Fibroblast of peridontal ligament (primary cell): ENCODE results near the gene GNAQ.
A peak's percentile ranks its signal among the peaks of the same experiment; 100 is the strongest.
"Not testable (repeated sequence)": the region's sequence is repeated elsewhere in the genome, so short reads cannot be mapped to it uniquely, and the experiment has no call there.

Experiments
- DNase-seq: peaks from one replicate; pipeline ENCODE4 v3.0.0-alpha.2; 2010; ENCODE audit errors: extremely low read depth

Gene GNAQ

DNA sequence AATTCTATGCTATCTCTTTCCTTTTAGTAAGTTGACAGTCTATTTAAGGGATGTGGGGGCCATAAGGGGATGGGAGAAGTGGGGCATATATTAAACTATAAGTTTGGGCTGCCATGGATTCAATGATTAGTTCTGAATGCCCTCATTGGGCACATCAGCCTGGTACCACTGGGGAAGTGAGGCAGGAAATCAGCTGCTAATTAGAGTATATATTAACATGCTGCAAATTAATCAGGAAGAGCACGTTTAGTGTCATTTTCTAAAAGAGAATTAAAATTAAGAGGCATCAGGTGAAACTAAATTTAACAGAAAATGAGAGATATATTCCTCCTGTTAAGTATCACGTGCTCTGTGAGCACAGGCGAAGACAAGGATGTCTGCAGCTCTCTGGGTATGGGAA lies 260.4 kb downstream of the GNAQ start:
- DNase-seq = no peak

DNA sequence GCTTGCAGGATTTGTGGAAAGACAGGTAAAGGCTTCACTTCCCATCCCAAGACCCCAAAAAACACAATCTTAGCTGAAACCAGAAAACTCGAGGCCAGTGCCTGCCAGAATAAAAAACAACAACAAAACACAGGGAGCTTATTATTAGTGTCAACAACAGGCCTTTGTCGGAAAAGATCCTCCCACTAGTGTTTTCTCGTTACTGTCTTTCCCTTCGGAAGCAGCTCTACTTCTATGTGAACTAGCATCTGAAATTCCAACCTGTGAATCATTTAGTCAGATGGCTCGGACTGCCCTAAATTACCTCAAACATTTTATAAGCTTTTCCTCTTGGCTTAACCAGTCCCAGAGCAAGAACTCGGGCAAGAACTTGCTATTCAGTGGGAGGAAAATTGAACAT lies 261.3 kb downstream of the GNAQ start:
- peak; percentile 36 for DNase-seq

DNA sequence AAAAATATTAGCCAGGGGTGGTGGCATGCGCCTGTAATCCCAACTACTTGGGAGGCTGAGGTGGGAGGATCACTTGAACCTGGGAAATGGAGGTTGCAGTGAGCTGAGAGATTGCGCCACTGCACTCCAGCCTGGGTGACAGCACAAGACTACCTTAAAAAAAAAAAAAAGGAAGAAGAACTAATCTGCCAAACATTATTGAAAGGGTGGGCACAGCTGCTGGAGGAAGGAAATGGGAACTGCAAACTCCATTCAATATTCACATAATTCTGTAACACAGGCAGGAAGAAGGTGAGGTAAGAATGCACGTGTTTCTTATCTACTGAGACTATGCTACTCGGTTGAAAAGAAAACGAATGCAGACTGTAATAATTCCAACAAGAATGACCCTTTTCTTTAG lies 262.4 kb downstream of the GNAQ start:
- no peak for DNase-seq

DNA sequence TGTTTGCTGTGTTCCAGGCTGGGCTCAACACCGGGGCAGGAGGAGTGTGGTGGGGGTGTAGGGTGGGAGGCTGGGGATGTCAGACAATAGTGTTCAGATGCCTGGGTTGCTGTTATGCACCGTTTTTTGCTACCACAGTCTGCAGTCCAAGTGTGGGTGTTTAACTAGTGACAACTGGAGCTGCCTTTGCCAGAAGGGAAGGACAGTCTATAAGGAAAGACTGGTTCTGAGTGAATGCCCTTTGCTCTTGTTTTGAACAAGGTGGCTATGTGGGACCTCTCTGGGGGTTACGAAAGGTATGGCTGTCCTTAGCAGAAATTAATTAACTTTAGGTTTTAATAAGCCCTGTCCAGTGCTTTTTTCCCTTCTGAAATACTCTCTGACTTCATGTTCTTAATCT lies 265.0 kb downstream of the GNAQ start:
- no peak for DNase-seq

DNA sequence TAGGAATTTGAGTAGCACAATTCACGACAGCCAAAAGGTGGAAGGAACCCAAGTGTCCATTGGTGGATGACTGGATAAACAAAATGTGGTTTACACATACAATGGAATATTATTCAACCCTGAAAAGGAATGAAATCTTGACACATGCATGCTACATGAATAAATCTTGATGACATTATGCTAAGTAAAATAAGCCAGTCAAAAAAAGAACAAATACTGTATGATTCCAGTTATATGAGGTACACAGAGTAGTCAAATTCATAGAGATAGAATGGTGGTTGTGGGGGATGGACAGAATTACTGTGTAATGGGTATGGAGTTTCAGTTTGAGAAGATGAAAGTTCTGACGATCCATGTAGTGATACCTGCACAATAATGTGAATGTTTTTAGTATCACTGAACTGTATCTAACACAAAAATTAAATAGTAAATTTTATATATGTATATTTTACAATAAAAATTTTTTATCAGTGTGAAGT lies 265.8 kb downstream of the GNAQ start:
- no peak for DNase-seq

DNA sequence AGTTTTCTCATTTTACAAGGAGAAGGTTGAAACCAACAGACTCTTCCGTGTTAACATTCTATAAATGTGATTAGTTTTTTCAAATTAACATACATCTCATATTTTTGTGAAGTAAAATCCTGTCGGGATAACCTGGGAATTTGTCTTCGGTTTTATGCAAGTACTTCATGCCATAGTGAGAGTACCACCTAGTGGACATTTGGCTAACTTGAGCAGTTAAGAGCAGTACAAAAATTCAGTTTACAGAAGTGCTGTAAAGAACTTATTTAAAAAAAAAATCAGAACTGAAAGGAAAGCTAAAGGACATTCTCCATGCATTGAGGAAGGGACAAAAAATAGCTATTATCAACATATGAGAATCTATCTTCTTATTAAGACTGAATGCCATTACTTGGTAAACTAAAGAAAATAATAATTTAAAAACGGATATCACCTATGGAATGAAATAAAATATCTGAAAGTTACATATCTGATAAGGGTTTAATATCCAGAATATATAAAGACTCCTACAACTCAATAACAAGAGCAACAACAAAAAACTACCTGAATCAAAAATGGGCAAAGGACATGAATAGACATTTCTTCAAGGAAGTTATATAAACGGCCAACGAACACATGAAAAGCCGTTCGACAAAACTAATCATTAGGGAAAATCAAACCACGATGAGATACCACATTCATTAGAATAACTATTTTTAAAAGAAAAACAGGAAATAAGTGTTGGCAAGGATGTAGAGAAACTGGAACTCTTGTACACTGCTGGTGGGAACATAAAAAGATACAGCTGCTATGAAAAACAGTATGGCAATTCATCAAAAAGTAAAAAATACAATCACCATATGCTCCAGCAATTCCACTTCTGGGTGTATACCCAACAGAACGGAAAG lies 266.5 kb downstream of the GNAQ start:
- peak; percentile 85 for DNase-seq

DNA sequence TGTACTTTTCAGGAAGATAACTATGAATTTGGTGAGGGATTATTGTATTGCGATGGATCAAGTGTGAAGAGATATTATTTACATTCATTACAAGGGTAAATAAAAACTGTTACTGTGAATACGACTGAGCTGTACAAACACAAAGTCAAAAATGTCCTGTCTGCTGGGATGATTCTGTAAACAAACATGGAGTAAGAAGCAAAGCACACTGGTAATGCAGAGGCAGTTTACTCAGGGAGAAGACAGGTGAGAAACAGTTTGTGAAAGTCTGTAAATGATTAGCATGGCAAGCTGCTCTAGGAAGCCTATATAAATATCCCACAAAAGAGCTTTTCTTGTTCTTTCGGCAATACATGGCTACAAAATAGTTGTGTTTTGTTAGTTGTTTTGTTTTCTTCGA lies 268.0 kb downstream of the GNAQ start:
- no peak for DNase-seq

DNA sequence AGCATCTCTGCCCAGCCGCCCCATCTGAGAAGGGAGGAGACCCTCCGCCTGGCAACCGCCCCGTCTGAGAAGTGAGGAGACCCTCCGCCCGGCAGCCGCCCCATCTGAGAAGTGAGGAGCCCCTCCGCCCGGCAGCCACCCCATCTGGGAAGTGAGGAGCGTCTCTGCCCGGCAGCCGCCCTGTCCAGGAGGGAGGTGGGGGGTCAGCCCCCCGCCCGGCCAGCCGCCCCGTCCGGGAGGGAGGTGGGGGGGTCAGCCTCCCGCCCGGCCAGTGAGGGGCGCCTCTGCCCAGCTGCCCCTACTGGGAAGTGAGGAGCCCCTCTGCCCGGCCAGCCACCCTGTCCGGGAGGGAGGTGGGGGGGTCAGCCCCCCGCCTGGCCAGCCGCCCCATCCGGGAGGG lies 270.7 kb downstream of the GNAQ start:
- DNase-seq = not testable (repeated sequence)

DNA sequence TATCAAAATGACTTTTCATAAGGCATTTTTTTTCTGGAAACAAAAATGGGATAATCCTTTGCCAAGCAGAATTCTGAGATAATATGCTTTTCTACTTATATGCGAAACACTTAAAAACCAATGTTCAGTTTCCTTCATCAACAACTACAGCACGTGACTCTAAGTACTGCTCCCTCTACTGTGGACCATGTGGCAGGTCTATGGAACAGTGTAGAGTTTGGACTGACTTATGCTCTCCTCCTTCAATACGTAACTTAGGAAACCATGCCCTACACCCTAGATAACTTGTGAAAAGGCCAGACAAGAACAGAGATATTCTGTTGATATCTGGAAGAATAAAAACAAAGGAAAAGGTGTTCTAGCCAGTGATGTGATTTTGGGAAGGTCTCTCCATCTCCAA lies 272.2 kb downstream of the GNAQ start:
- DNase-seq = no peak

DNA sequence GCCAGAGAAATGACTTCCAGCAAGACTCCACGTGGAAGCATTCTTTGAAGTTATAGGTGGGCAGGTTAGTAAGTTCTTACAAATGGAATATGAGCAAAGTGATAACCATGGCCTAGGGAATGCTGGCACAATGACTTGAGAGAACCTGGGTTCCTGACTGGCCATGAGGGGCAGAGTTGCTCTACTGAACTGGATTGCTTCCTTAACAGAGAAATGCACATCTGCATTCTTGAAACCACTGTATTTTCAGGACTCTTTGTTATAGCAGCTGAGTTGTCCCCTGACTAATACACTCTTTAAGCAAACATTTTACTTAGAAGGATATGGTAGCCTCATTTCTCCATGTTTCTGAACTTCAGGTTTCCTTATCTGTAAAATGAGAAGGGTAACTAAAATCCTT lies 275.2 kb downstream of the GNAQ start:
- no peak for DNase-seq

DNA sequence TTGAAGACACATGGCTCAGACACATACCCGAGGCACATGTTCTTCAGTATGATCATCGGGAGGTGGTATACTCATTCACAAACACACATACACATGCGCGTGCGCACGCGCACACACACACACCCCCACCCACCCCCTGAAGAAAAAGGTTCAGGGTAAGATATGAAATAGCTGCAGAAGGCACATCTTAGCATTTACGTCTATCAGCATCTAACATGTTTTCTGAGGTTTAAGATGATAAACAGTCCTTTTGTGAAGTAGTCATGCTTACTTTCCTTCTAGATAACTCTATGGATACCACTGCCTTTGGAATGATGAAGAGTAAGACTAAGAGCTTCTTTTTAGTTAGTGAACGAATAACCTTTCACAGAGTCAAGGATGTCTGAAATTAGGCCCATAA lies 278.4 kb downstream of the GNAQ start:
- no peak for DNase-seq

DNA sequence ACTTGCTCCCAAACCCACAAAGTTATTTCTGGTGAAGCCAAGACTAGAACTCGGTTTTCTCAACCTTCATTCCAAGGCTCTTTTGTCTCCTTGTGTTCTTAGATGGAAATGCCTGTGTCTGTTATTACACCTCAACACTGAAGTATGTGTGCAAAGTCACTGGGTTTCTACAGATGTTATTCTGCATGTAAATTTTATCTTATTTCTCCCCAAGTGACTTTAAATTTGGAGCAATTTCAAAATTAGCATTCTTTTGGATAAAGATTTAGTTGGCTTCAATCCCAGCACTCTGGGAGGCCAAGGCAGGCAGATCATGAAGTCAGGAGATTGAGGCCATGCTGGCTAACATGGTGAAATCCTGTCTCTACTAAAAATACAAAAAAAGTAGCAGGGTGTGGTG lies 279.1 kb downstream of the GNAQ start:
- DNase-seq = peak; percentile 95

DNA sequence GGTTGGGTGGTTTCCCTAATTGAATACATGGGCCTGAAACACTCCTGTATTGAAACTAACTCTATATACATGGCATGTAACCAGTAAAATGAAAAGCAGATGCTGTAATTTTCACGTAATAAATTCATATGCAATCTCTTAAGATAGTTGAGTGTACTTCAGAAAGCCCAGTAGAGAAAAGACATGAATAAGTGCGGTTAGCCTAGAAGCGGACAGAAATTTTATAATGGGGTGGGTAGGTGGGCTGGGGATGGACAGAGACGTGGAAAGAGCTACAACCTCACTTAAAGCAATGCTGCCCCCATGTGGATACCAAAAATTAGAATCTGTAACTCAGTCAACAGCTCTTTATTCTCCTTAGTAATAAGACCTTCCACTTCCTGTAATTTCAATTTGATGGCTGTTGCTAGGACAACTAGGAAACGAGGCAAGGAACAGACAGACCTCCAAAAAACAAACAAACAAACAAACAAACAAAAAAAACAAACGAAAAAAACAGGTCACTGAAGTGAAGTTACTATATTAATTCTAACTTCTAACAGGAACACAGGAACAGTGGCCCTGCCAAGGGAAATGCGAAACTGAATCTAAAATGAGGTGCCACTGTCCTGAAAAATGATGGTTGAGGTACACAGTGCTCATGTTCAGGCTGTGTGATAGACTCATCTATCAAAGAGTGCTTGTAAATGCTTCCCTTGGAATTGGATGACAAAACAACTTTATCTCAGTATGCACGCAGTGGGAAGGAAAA lies 280.1 kb downstream of the GNAQ start:
- DNase-seq = peak; percentile 98

DNA sequence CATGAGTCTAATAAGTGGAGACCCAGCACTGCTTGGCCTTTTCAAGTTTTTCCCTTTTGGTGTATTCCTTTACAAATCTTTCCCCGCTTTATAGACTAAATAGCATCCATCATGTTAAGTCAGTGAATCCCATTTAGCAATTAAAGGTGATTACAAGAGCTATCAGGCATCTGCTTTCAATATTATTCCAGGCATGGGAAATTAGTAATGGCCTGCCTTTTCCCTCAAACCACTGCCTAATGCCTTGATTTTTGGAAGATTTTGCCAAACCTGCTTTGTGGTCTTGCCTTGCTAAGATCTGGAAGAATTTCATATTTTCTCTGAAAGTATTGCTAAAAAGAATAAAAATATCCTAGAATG lies 280.6 kb downstream of the GNAQ start:
- DNase-seq = no peak

DNA sequence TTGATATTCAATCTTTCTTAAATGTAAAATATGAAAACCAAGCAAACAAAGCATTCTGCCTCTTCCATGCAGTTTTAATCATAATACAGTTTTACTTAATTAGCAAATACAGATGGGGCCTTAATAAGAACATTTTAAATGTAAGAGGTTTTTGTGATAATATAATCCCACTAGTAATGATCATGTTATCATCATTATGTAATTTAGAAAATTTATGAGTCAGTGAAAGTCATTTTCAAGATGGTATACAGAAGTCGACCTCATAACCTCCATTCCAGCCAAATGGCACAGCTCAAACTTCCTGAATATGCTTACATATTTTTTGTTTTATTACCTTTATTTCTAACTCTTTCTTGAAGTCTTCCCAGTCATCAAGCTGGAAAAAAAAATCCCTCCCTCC lies 281.3 kb downstream of the GNAQ start:
- peak; percentile 57 for DNase-seq

DNA sequence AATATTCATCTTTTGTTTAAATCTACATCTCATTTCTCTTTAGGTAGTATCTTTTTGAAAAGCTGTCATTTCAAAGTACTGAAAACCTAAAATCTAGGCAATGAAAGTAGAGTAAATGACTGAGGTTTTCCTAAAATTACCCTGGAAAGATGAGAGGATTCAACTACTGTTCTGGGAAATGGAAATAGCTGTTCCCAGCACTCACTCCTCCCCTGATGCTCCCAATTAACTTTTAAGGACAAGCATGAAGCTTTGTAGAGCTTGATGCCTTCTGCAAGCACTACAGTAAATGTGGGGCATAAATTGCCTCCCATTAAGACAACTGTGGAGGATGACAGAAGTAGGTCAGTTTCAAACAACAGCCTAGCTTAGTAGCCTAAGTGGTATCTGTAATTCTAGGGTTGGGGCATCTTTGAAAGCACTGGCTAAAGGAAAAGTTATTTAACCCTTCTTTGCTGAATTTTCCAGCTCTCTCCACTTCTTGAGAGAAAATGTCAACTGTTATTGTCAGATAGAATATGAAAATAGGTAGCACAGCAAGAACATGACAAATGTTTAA lies 283.3 kb downstream of the GNAQ start:
- no peak for DNase-seq

DNA sequence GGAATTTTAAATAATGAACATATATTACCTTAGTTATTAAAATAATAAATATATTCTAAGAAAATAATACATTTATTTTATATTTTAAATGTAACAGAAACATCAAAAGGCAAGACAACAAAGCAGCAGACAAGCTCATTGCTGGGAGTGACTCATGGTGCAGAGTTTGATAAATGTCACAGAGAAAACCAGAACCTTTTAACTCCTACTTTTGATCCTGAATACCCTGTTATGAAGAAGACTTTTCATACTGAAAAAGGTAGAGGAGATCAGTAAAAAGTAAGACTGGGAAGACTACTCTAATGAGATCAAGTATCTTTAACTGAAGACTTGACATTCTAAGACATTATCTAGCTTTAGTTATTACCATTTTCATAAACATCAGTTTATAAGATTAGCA lies 284.4 kb downstream of the GNAQ start:
- DNase-seq = no peak

DNA sequence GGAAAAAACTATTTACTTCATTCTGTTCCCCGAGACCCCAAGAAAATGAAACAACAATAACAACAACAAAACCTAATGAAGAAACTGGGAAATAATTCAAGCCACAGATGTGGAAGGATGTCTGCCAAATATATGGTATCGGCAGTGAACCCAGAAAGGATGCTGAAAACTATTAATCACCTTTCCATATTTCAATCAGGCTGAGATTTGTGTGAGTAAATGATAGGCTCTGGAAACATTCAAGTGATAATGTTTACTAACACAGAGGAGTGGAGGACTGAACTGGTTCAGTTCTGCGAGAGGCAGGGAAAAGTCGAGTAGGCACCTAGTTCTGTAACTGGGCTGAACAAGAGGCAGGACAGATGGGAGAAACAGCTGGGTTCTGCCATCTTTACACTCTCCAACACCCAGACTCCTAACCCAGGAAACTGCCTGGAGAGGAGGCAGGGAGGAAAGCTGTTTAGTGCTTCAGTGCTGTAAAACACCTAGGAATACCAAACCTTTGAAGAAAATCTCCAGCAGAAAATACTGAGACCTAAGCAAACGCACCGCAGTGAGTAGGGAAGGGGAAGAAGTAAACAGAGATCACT lies 286.7 kb downstream of the GNAQ start:
- no peak for DNase-seq

DNA sequence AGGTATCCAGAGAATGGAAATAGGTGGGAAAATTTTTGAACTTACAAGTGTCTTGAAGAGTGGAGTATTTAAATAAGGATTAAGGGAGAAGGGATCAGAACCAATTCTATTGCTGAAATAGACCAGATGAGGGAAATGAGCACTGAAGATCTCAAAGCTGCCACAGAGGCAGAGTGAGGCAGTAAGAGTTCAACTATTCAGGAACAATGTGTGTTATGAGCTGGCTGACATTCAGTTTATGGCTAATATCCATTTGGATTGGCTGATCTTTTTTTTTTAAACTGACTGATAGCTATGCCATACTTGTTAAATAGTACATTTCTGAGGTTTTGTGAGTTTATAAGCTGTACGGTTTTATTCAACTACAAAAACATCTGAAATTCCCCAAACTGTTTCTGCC lies 288.2 kb downstream of the GNAQ start:
- DNase-seq = peak; percentile 91

DNA sequence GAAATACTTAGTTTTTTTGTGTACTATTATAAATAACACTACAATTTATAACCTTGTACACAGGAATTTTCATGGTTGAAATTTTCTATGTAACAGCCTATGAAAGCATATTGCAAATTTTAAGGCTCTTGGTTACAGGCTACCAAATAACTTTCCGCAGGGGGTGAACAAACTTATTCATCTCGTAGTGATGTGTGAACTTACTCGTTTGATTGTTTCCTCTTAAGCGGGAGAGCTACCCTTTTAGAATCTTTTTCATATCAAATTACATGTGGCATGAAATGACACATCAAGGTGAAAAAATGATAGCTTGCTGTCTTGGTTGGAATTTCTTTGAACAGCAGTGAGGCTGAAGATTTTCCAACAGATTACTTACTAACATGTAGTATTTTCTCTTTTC lies 292.7 kb downstream of the GNAQ start:
- no peak for DNase-seq

DNA sequence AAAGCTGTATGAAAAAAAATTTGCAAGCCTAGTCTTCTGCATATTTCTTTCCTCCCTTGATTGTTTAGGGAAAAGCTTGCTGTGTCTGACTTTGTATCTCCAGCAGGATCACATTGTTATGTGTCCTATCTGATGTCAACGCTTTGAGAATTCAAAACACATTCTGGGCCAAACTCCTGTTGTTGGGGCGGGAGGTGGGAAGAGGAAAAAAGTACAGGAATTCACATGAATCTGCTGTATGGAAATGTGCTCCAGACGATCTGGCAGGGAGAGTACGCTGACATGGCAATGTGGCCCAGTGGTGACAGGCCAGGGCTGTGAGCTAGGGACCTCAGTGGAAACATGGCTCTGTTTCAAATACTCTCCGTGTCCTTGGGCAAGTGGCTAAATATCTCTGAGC lies 296.1 kb downstream of the GNAQ start:
- DNase-seq = no peak

DNA sequence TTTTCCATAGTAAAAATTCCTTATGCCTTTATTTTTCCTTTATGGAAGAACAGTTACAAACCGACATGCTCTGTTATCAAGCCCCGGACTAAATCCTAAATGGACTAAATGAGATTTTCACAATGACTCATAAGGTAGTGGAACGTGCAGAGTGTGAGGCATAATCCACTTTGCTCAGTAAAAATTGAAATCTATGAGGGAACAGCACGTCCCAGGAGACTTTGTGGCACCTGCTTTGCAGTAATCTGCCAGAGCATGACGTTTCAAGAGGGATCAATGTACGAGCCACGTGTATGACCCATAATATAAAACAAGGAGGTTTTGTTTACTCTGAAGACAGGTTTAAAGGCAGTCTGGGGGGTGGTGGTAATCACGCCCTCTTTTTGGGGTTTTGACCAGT lies 299.7 kb downstream of the GNAQ start:
- no peak for DNase-seq
